CD14-positive monocyte (primary cell): ENCODE data around the gene HDAC8. TPM values are rescaled to one million over a fixed set of nuclear protein-coding genes. Genes with fewer than 3 reads are reported as not detected.
A peak's percentile ranks its signal among the peaks of the same experiment; 100 is the strongest.

Experiments used
- DNase-seq, 3 donors: peaks; one replicate each; pipeline ENCODE4 v3.0.0-alpha.2; 2011 to 2022
- H2AFZ ChIP-seq: 2 replicates; pipeline ENCODE4 v1.6.0; 2012; ENCODE audit warnings: mild to moderate bottlenecking, low read depth, low read length, inconsistent platforms; ENCODE audit not compliant: insufficient read depth, poor library complexity, severe bottlenecking
- H3K27ac ChIP-seq, 2 donors: 1 replicate in 1 of 2; 2 replicates in 1 of 2; pipeline ENCODE4 v1.5.1; 2012 to 2013; ENCODE audit warnings: low read length in 2 of 2, control low read depth in 1 of 2, inconsistent platforms in 1 of 2, low read depth in 1 of 2, mild to moderate bottlenecking in 1 of 2
- H3K27me3 ChIP-seq, 2 donors: one replicate each; pipeline versions ENCODE4 v1.6.0 to v1.6.1; 2011 to 2013; ENCODE audit warnings: low read length in 2 of 2; ENCODE audit not compliant: control insufficient read depth in 2 of 2, insufficient read depth in 2 of 2
- H3K36me3 ChIP-seq, 2 donors: replicated peaks in 1 of 2; 1 replicate in 1 of 2; 2 replicates in 1 of 2; pipeline versions ENCODE4 v1.5.1 to v1.6.1; 2012 to 2013; ENCODE audit warnings: low read length in 2 of 2, control low read depth in 1 of 2, inconsistent platforms in 1 of 2, mild to moderate bottlenecking in 1 of 2; ENCODE audit not compliant: insufficient read depth in 2 of 2, control insufficient read depth in 1 of 2
- H3K4me1 ChIP-seq, 2 donors: 1 replicate in 1 of 2; 2 replicates in 1 of 2; pipeline versions ENCODE4 v1.5.1 to v1.6.1; 2012 to 2013; ENCODE audit warnings: low read length in 2 of 2, control low read depth in 1 of 2, inconsistent platforms in 1 of 2, mild to moderate bottlenecking in 1 of 2, moderate library complexity in 1 of 2; ENCODE audit not compliant: insufficient read depth in 2 of 2, control insufficient read depth in 1 of 2
- H3K4me2 ChIP-seq: replicated peaks from 2 replicates; pipeline ENCODE3; 2012; ENCODE audit warnings: low read length, moderate library complexity, mild to moderate bottlenecking; ENCODE audit not compliant: poor library complexity, severe bottlenecking; ENCODE audit errors: extremely low read depth
- H3K4me3 ChIP-seq, 3 experiments: fragments of 200-600 bp in 1 of 3; sonication (generic) in 1 of 3; replicated peaks in 1 of 3; 1 replicate in 2 of 3; 2 replicates in 1 of 3; pipeline ENCODE4 v1.5.1; 2011 to 2013; ENCODE audit warnings: low read length in 3 of 3, mild to moderate bottlenecking in 3 of 3, control low read depth in 2 of 3, low read depth in 2 of 3, inconsistent platforms in 1 of 3, moderate library complexity in 1 of 3
- H3K79me2 ChIP-seq: 2 replicates; pipeline ENCODE4 v1.6.0; 2012; ENCODE audit warnings: mild to moderate bottlenecking, control low read depth, inconsistent platforms, low read length, moderate library complexity; ENCODE audit not compliant: insufficient read depth
- H3K9ac ChIP-seq: 2 replicates; pipeline ENCODE4 v1.6.0; 2017; ENCODE audit warnings: low read length, mild to moderate bottlenecking; ENCODE audit not compliant: insufficient read depth, poor library complexity, severe bottlenecking
- H3K9me3 ChIP-seq, 2 donors: replicated peaks in 1 of 2; 1 replicate in 1 of 2; 2 replicates in 1 of 2; pipeline versions ENCODE4 v1.5.1 to v1.6.1; 2012 to 2013; ENCODE audit warnings: low read length in 2 of 2, control low read depth in 1 of 2; ENCODE audit not compliant: control insufficient read depth in 1 of 2, insufficient read depth in 1 of 2
- H4K20me1 ChIP-seq: 2 replicates; pipeline ENCODE4 v1.6.0; 2012; ENCODE audit warnings: mild to moderate bottlenecking, low read length, control low read depth, moderate library complexity; ENCODE audit not compliant: insufficient read depth
- H3K27ac Mint-ChIP-seq, 7 donors: one replicate each; pipeline ENCODE4 v1.8.0; 2020; ENCODE audit warnings: mild to moderate bottlenecking in 7 of 7, mixed read lengths in 7 of 7, moderate library complexity in 6 of 7, inconsistent platforms in 2 of 7
- H3K27me3 Mint-ChIP-seq, 3 donors: one replicate each; pipeline ENCODE4 v1.8.0; 2021 to 2022; ENCODE audit warnings: low read depth in 3 of 3, mild to moderate bottlenecking in 3 of 3, mixed read lengths in 3 of 3, moderate library complexity in 3 of 3, inconsistent platforms in 1 of 3
- H3K36me3 Mint-ChIP-seq, 2 donors: one replicate each; pipeline ENCODE4 v1.8.0; 2020; ENCODE audit warnings: mixed read lengths in 2 of 2, inconsistent platforms in 1 of 2, mild to moderate bottlenecking in 1 of 2
- H3K4me1 Mint-ChIP-seq: one replicate; pipeline ENCODE4 v1.8.0; 2020; ENCODE audit warnings: mild to moderate bottlenecking, mixed read lengths
- H3K4me3 Mint-ChIP-seq, 2 donors: one replicate each; pipeline ENCODE4 v1.8.0; 2020; ENCODE audit warnings: mild to moderate bottlenecking in 2 of 2, mixed read lengths in 2 of 2, moderate library complexity in 1 of 2
- H3K9me3 Mint-ChIP-seq, 7 donors: one replicate each; pipeline ENCODE4 v1.8.0; 2020 to 2022; ENCODE audit warnings: mixed read lengths in 7 of 7, mild to moderate bottlenecking in 6 of 7, moderate library complexity in 6 of 7, inconsistent platforms in 2 of 7
- CTCF ChIP-seq: fragments of 200-600 bp; IDR thresholded peaks from one replicate; pipeline ENCODE4 v1.8.0; 2022; ENCODE audit warnings: antibody characterized with exemption, mild to moderate bottlenecking
- WGBS: methylation state at CpG from one replicate; pipeline ENCODE4 v1.1.5; 2013; ENCODE audit warnings: missing lambda C conversion rate; ENCODE audit not compliant: insufficient coverage; 5-methylcytosine and 5-hydroxymethylcytosine counted together
- intact Hi-C, 2 donors: fragments of 100-400 bp; cut with micrococcal nuclease; formaldehyde crosslinking; loops; one replicate each; pipeline versions ENCODE4 v1.15.0 to v1.15.1; 2023
- polyA plus RNA-seq, 3 donors: library from polyadenylated mRNA; depleted of rRNA in 1 of 3; unstranded in 2 of 3; stranded (reverse) in 1 of 3; fragments of 300-500 nt in 2 of 3; fragments of >200 nt in 1 of 3; fragmentation: Illumina TruSeq in 2 of 3; gene quantifications; 1 replicate in 2 of 3; 2 replicates in 1 of 3; pipeline ENCODE4 v1.2.3, GENCODE V29; 2012 to 2021

Gene HDAC8
- polyA plus RNA-seq, 3 donors = 14.3 to 22.9 (median 20.5) TPM

GRCh38 chrX:72545990-72546389, 26.7 kb downstream of the HDAC8 start:
- Histone ChIP-seq H3K27ac (no peak overlapping the region), H3K79me2 (no peaks in the 10 kb centered on the region), H3K9ac (no peak overlapping the region), H3K4me2 (no peak overlapping the region), H3K9me3 (no peaks in the 10 kb centered on the region), H3K36me3 (peaks cover 7 to 9% of the 10 kb centered on the region in 2 donors), H3K4me3 (no peak overlapping the region), H4K20me1 (no peaks in the 10 kb centered on the region), H3K27me3 (no peaks in the 10 kb centered on the region), H3K4me1 (no peaks in the 10 kb centered on the region), H2AFZ (no peak overlapping the region)
- Mint-ChIP-seq H3K27ac (no peak overlapping the region), H3K9me3 (no peaks in the 10 kb centered on the region), H3K27me3 (peaks cover 0 to 2% (median 0%) of the 10 kb centered on the region in 3 donors), H3K4me3 (no peak overlapping the region), H3K4me1 (peaks cover 2% of the 10 kb centered on the region), H3K36me3 (peaks cover 8 to 47% of the 10 kb centered on the region in 2 donors)
- no peak for TF ChIP-seq CTCF
- intact Hi-C loops = no loop called here
- no peak for DNase-seq

- intact Hi-C loops = no loop called here
- H3K9ac ChIP-seq = no peak overlapping the region
- H3K27ac ChIP-seq = no peak overlapping the region
- H4K20me1 ChIP-seq = no peaks in the 10 kb centered on the region
- no peaks in the 10 kb centered on the region for H3K27me3 ChIP-seq
- Mint-ChIP-seq H3K9me3 (no peaks in the 10 kb centered on the region), H3K27ac (no peak overlapping the region), H3K27me3 (no peaks in the 10 kb centered on the region), H3K4me1 (no peaks in the 10 kb centered on the region), H3K36me3 (peaks cover 7 to 30% of the 10 kb centered on the region in 2 donors), H3K4me3 (no peak overlapping the region)
- H3K4me1 ChIP-seq = no peaks in the 10 kb centered on the region
- no peaks in the 10 kb centered on the region for H3K9me3 ChIP-seq
- no CpG with 5 or more reads among the region's 5 CpGs for WGBS
- H2AFZ ChIP-seq = no peak overlapping the region
- H3K36me3 ChIP-seq = peaks cover 7 to 9% of the 10 kb centered on the region in 2 donors
- TF ChIP-seq CTCF = peak; percentile 8
- no peak overlapping the region for H3K4me3 ChIP-seq
- H3K79me2 ChIP-seq = no peaks in the 10 kb centered on the region
- H3K4me2 ChIP-seq = no peak overlapping the region
- no peak for DNase-seq
Measured at GRCh38 chrX:72540318-72540717, 32.3 kb downstream of the HDAC8 start.
